Activated naive CD8-positive, alpha-beta T cell treated with anti-CD3 and anti-CD28 coated beads, Interleukin-2, amount 50 U/mL, for 16 hours (primary cell): Measurements from ENCODE around the gene LIN28A.

Experiments
- DNase-seq: peaks from one replicate; pipeline ENCODE4 v3.0.0-alpha.2; 2020; ENCODE audit warnings: low read depth, low spot score

LIN28A gene

DNA sequence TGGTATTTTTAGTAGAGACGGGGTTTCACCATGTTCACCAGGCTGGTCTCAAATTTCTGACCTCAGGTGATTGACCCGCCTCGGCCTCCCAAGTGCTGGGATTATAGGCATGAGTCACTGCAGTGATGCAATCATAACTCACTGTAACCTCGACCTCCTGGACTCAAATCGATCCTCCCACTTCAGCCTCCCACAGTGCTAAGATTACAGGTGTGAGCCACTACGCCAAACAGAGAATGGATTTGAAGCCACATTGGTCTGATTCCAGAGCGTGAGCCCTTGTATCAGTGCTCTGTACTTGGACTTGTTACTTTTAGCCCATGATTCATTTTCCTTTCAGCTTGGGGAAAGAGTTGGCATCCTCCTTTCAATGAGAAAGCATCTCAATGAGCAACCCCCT, 23.2 kb upstream of the LIN28A start:
- no peak for DNase-seq

DNA sequence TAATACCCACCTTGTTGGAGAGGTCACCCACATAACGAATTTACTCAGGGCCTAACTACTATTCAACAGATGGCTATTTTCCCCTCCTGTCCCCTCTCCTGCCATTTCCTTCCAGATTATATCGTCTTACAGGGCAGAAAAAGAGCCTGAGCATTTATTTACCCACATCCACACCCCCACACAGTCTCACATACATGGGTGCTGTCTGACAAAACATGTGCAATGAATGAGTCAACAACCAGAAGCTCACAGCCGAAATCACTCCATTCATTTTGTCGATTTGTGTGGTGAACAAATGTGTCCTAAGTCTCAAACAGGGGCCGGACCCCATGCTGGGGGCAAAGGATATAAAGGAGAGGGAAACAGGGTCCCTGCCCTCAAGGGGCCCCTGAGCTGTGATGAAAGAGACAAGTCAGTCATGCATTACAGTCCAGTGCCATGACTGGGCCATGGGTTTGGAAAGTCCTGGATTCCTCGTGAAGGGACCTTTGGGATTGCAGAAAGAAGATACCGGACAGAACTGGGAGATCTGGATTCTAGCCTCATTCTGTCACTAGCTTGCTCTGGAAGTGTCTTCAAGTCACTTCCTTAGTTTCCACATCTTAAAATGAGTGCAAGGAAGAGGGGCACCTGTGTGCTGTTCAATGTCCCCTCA, 21.7 kb upstream of the LIN28A start:
- no peak for DNase-seq

DNA sequence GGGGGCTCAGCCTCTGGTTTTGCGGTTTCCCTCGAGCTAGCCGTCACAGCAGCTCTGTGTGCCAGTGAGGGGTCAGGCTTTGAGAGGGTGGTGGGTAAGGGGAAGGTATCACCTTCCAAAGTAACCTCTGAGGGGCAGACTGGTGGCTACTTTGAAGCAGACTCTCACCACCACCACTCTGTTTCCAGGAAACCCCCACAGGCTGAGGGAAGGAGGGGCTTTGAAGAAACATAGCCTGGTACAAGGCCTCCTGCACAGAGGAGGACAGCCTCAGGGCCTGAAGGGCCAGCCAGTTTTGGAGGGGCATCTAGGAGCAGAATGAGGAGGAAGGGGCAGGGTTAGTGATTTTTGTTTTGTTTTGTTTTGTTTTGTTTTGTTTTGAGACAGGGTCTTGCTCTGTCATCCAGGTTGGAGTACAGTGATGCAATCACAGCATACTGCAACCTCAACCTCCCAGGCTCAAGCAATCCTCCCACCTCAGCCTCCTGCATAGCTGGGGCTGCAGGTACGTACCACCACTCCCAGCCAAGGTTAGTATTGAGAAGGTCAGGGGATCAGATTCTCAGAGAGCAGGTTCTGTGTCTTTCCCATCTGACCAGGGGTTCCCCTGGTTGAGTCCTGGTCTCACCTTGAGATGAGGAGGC, 20.9 kb upstream of the LIN28A start:
- no peak for DNase-seq

- no peak for DNase-seq
Observed at GRCh38 chr1:26391450-26391849, 19.2 kb upstream of the LIN28A start.

GRCh38 chr1:26395754-26396153, 14.9 kb upstream of the LIN28A start:
- no peak for DNase-seq

DNA sequence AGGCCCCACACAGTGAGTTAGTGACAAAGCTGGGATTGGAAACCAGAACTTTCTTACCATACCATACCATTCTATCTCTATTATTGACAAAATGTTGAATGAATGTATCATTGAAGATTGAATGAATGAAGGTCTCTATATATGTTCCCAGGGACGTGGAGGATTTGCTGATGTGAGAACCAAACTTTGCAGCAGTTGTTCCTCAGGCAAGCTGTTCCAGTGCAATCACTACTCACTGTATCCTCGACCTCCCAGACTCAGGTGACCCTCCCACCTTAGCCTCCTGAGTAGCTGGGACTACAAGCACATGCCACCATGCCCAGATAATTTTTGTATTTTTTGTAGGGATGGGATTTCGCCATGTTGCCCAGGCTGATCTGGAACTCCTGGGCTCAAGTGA, 11.6 kb upstream of the LIN28A start:
- no peak for DNase-seq

- DNase-seq, result no peak
Observed at GRCh38 chr1:26401891-26402290, 8.7 kb upstream of the LIN28A start.

DNA sequence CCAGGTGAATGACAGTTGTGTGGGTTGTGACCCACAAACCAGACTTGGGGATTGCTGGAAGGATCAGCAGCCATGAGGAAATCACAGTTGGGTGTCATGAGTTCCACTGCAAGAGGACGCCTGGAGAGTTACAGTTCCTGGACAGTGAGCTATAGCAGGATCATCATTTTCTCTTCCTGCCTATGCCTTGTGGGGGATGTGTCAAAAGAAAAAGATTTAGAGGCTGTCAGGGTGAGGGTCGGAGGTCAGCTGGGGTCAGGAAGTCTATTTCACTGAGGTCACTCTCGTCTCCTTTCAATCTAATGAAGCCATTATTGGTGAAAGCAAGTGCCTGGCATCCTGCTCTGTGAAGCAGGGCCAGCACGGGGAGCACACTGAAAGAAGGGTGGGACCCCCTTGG, 7.0 kb upstream of the LIN28A start:
- DNase-seq, result no peak

DNA sequence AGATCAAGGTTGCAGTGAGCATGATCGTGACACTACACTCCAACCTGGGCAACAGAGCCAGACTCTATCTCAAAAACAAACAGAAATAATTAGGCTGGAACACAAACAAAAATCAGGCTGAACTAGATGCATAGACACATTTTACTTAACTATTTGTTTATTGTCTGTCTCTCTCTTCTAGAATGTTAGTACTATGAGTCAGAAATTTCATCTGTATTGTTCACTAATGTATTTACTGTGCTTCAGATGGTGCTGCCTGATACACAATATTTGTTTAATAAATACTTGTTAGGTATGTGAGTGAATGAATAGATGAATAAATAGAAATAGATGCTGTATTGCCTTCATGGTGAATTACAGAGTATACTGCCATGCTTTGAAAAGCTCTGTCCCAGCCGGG, 6.0 kb upstream of the LIN28A start:
- DNase-seq, result no peak

GRCh38 chr1:26405281-26405915, 5.2 kb upstream of the LIN28A start:
- DNase-seq, result no peak

- DNase-seq, result peak; percentile 35
Observed at GRCh38 chr1:26408604-26409003, 2.0 kb upstream of the LIN28A start.

DNA sequence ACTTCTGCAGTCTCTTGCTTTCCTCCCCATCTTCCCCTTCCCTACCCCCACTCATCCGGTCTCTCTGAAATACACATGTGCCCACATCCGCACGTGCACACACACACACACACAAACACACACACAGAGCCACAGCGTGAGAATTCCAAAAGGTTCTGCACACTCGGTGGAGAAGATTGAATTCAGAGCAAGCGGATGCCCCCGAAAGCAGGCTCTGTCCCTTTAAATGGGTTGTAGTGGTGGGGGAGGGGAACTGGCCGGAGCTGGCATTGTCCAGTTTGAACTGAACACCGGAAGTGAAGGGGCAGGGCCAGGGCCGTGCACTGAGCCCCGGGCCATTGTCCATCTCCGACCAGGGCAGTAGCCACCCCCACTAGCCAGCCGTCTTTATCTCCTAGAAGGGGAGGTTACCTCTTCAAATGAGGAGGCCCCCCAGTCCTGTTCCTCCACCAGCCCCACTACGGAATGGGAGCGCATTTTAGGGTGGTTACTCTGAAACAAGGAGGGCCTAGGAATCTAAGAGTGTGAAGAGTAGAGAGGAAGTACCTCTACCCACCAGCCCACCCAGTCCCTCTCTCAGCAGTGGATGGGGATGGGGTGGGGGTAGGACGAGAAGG, 1.3 kb upstream of the LIN28A start:
- no peak for DNase-seq

- DNase-seq, result no peak
Observed at GRCh38 chr1:26411624-26412074, 1.0 kb downstream of the LIN28A start.

GRCh38 chr1:26412180-26412840, 1.7 kb downstream of the LIN28A start:
- DNase-seq, result no peak

DNA sequence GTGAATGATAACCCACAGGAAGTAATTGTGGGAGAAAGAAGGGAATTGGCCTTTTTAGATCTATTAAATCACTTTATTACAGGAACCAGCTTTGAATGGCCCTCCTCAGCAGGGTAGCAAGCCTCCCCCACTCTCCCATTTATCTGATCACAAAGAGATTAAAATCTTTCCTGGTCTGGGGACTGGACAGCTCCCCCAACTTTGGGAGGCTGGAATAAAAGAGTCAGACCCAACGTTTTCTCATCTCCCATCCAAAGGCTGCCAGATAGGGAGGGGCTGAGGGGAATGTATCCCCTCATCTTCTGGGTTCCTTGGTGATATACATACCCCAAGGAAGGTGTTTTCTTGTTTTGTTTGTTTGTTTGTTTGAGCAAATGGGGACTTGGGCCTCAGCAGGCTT, 2.4 kb downstream of the LIN28A start:
- no peak for DNase-seq

GRCh38 chr1:26417111-26417759, 6.6 kb downstream of the LIN28A start:
- peak; percentile 73 for DNase-seq

DNA sequence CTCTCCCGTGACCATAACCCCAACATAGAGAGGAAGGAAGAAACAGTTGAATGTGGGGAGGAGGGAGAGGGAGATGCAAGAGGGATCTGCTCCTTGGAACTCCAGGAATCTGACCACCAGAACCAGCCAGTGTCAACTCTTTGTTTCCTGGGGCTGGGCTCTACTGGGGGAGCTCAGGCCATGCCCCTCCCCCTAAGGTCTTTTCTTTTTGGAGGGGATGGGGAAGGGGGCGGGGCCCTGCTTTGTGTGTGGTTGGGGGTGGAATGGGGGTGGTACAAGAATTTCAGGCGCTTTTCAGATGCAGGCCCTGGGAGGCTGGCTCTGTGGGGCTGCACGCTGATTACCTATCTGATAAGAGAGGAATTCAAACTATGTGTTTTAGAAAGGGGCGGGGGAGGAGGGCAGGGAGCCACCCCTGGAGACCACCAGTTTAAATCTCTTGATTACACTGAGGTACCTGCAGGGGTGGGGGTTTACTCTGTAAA, 8.3 kb downstream of the LIN28A start:
- no peak for DNase-seq

GRCh38 chr1:26419494-26419893, 8.9 kb downstream of the LIN28A start:
- DNase-seq, result no peak

- no peak for DNase-seq
Observed at GRCh38 chr1:26429721-26430120, 19.1 kb downstream of the LIN28A start.

- DNase-seq, result peak; percentile 94
Observed at GRCh38 chr1:26431979-26432695, 21.5 kb downstream of the LIN28A start, which contains the start of gene DHDDS. TSS of gene DHDDS (plus strand) at chr1:26432321. CDS start at chr1:26432946, 625 bp downstream.

GRCh38 chr1:26432793-26433192, 22.2 kb downstream of the LIN28A start:
- no peak for DNase-seq
